Measurements from ENCODE around the gene ZBTB20. TPM values are rescaled to one million over a fixed set of nuclear protein-coding genes. Genes with fewer than 3 reads are reported as not detected.

The ZBTB20 gene
- total and polyA plus RNA-seq, 2 of the 4 experiments (the other 2 are of a cell fraction) = 0.75 to 14.7 TPM

- no peak overlapping the region for H2BK5ac ChIP-seq (ENCODE audit: low read depth, low read length, poor library complexity, severe bottlenecking)
- H2AK5ac ChIP-seq (ENCODE audit: low read depth, low read length) = no peak overlapping the region
- TF ChIP-seq USF2 (IDR thresholded peaks at IDR 0.05; ENCODE audit: low read depth, low read length) (no peak), ELK1 (IDR thresholded peaks at IDR 0.05; ENCODE audit: borderline replicate concordance, low read depth, low read length) (no peak), SMC3 (IDR thresholded peaks at IDR 0.05; ENCODE audit: low read depth, low read length) (no peak), RCOR1 (IDR thresholded peaks at IDR 0.05; ENCODE audit: insufficient replicate concordance, low read length) (no peak), POLR2A (IDR thresholded peaks at IDR 0.05; ENCODE audit: low read depth, low read length) (no peak), MAZ (IDR thresholded peaks at IDR 0.05; ENCODE audit: borderline replicate concordance, low read depth, low read length) (no peak), FOS (IDR thresholded peaks at IDR 0.05; ENCODE audit: low read depth, low read length) (no peak), RAD21 (IDR thresholded peaks at IDR 0.05; ENCODE audit: low read length) (no peak), NFE2L2 (IDR thresholded peaks at IDR 0.05; ENCODE audit: low read depth, low read length) (no peak), BHLHE40 (IDR thresholded peaks at IDR 0.05; ENCODE audit: low read depth, low read length) (no peak), RFX5 (IDR thresholded peaks at IDR 0.05; ENCODE audit: low read depth, low read length) (no peak), MAFK (IDR thresholded peaks at IDR 0.05; ENCODE audit: low read depth, low read length) (no peak), CHD1 (IDR thresholded peaks at IDR 0.05; ENCODE audit: low read depth, low read length) (no peak), CEBPB (IDR thresholded peaks at IDR 0.05; ENCODE audit: low read depth, low read length) (no peak), MXI1 (IDR thresholded peaks at IDR 0.05; ENCODE audit: borderline replicate concordance, low read depth, low read length) (no peak)
- H3K4me1 ChIP-seq (ENCODE audit: control insufficient read depth, insufficient read depth, low read length) = no peaks in the 10 kb centered on the region; the same call in 1 of the 2 replicates
- in situ Hi-C loops (cut with MboI; ENCODE audit: low sequenced_read_pairs) (no loop called here), dilution Hi-C loops (cut with HindIII; ENCODE audit: low sequenced_read_pairs, unreplicated experiment) (no loop called here), intact Hi-C loops (cut with micrococcal nuclease) (no loop called here)
- ChIA-PET CTCF (interaction anchor here (0.6 kb wide), 1 partner anchor 11 kb away, joined by 3 read pairs; no protein-coding TSS in a partner anchor), POLR2A (ENCODE audit: unreplicated experiment) (no interaction called here)
- H2BK120ac ChIP-seq (ENCODE audit: low read depth, low read length) = no peak overlapping the region
- H3K27ac ChIP-seq (ENCODE audit: insufficient read depth, low read length) = no peak overlapping the region
- H3K18ac ChIP-seq (ENCODE audit: low read depth, low read length) = no peak overlapping the region
- H3K4me2 ChIP-seq (ENCODE audit: low read depth, low read length) = no peak overlapping the region
- 100% methylated on average over 1 of the region's 3 CpGs; no CpG with 5 or more reads in 1 of the 2 experiments for WGBS, 2 experiments (ENCODE audit: extremely low coverage in 2 of 2, insufficient read length in 1 of 2)
- H3K9me1 ChIP-seq (ENCODE audit: insufficient read depth, low read length) = no peaks in the 10 kb centered on the region; the same call in 1 of the 2 replicates
- no peak overlapping the region for H4K5ac ChIP-seq (ENCODE audit: low read depth, low read length)
- ATAC-seq (ENCODE audit: low read depth) = no peak
- no peak overlapping the region for H2BK20ac ChIP-seq (ENCODE audit: low read depth, low read length)
- no TSS peak for BruUV-seq (replicated peaks)
- peaks cover 6 to 21% of the 10 kb centered on the region in 2 experiments for H3K79me1 ChIP-seq (ENCODE audit: low read depth in 1 of 2, low read length in 2 of 2)
- no peak overlapping the region for H4K8ac ChIP-seq (ENCODE audit: low read depth in 2 of 2, low read length in 2 of 2)
- H3K36me3 ChIP-seq (ENCODE audit: control insufficient read depth, insufficient read depth, low read length) = no peaks in the 10 kb centered on the region; the same call in 1 of the 2 replicates
- H3K4ac ChIP-seq (ENCODE audit: low read depth, low read length) = no peak overlapping the region
- H3K23ac ChIP-seq (ENCODE audit: low read depth, low read length) = no peak overlapping the region
- no peaks in the 10 kb centered on the region for H3K9me3 ChIP-seq (ENCODE audit: control insufficient read depth, insufficient read depth, low read length)
- H2BK15ac ChIP-seq (ENCODE audit: low read depth, low read length) = no peak overlapping the region
- H4K91ac ChIP-seq (ENCODE audit: insufficient read depth, low read depth, low read length) = no peak overlapping the region
- H3K56ac ChIP-seq (ENCODE audit: extremely low read depth, insufficient read depth, low read length) = no peak overlapping the region
- no peak for DNase-seq
- H4K20me1 ChIP-seq (ENCODE audit: insufficient read depth, low read length) = no peaks in the 10 kb centered on the region
- H2AFZ ChIP-seq (replicated peaks; ENCODE audit: low read length, poor library complexity) = no peak overlapping the region
- no peak overlapping the region for H2AK9ac ChIP-seq (replicated peaks; ENCODE audit: low read depth, low read length, poor library complexity)
- no peak overlapping the region for H3K9ac ChIP-seq (ENCODE audit: low read depth, low read length)
- H3K14ac ChIP-seq (replicated peaks; ENCODE audit: low read depth, low read length) = no peak overlapping the region
- no peaks in the 10 kb centered on the region for H3K27me3 ChIP-seq (ENCODE audit: control insufficient read depth, insufficient read depth, low read length)
- H3K4me3 ChIP-seq (ENCODE audit: insufficient read depth, low read depth, low read length) = no peak overlapping the region
These were observed 684.3 kb downstream of the ZBTB20 start for GRCh38 chr3:114462750-114463149.

Measured in IMR-90 (cell line).